ENCODE data around the gene CYBA. TPM values are rescaled to one million over a fixed set of nuclear protein-coding genes. Genes with fewer than 3 reads are reported as not detected.

The CYBA gene
- total RNA-seq, 2 donors from 2014 or later = 188 to 220 TPM

GRCh38 chr16:88694221-88695087, 43.6 kb upstream of the CYBA start:
- DNase-seq = no peak
- no peak for TF ChIP-seq CTCF (conservative IDR thresholded peaks at IDR 0.05)

GRCh38 chr16:88693420-88694177, 42.7 kb upstream of the CYBA start:
- H3K9me3 ChIP-seq (ENCODE audit: control insufficient read depth, low read length) = no peaks in the 10 kb centered on the region
- Mint-ChIP-seq H3K27me3 (ENCODE audit: insufficient read depth) (peaks cover 15% of the 10 kb centered on the region), H3K27ac (no peak overlapping the region), H3K4me3 (no peak overlapping the region), H3K4me1 (peaks cover under 1% of the 10 kb centered on the region), H3K36me3 (ENCODE audit: low read depth) (peaks cover 9% of the 10 kb centered on the region), H3K9me3 (no peaks in the 10 kb centered on the region)
- H3K4me3 ChIP-seq (ENCODE audit: low read length) = no peak overlapping the region
- no peak overlapping the region for H3K9ac ChIP-seq (ENCODE audit: extremely low read depth, low read length, poor library complexity, severe bottlenecking)
- WGBS, 2 experiments (ENCODE audit: insufficient coverage in 1 of 2, insufficient read length in 1 of 2) = 89 to 91% methylated on average over 27 to 39 of the region's 39 CpGs
- H3K4me1 ChIP-seq (ENCODE audit: control insufficient read depth, insufficient read depth, low read length) = no peaks in the 10 kb centered on the region
- H3K27me3 ChIP-seq (ENCODE audit: control insufficient read depth, insufficient read depth, low read length, poor library complexity, severe bottlenecking) = no peaks in the 10 kb centered on the region
- DNase-seq = no peak
- no peak overlapping the region for H3K27ac ChIP-seq (ENCODE audit: low read depth, low read length)
- no peaks in the 10 kb centered on the region for H3K36me3 ChIP-seq (ENCODE audit: control insufficient read depth, insufficient read depth, low read length)
- TF ChIP-seq CTCF (conservative IDR thresholded peaks at IDR 0.05) = no peak

More at GRCh38 chr16:88694221-88695087, 43.6 kb upstream of the CYBA start:
- Mint-ChIP-seq H3K27me3 (ENCODE audit: insufficient read depth) (peaks cover 9% of the 10 kb centered on the region), H3K4me3 (no peak overlapping the region), H3K27ac (peak overlapping the region; percentile 55), H3K9me3 (no peaks in the 10 kb centered on the region), H3K4me1 (no peaks in the 10 kb centered on the region), H3K36me3 (ENCODE audit: low read depth) (peaks cover 9% of the 10 kb centered on the region)
- Histone ChIP-seq H3K27ac (ENCODE audit: low read depth, low read length) (no peak overlapping the region), H3K9ac (ENCODE audit: extremely low read depth, low read length, poor library complexity, severe bottlenecking) (no peak overlapping the region), H3K4me3 (ENCODE audit: low read length) (no peak overlapping the region), H3K9me3 (ENCODE audit: control insufficient read depth, low read length) (no peaks in the 10 kb centered on the region), H3K36me3 (ENCODE audit: control insufficient read depth, insufficient read depth, low read length) (no peaks in the 10 kb centered on the region), H3K4me1 (ENCODE audit: control insufficient read depth, insufficient read depth, low read length) (no peaks in the 10 kb centered on the region), H3K27me3 (ENCODE audit: control insufficient read depth, insufficient read depth, low read length, poor library complexity, severe bottlenecking) (no peaks in the 10 kb centered on the region)
- 87 to 91% methylated on average over 25 to 37 of the region's 37 CpGs for WGBS, 2 experiments (ENCODE audit: insufficient coverage in 1 of 2, insufficient read length in 1 of 2)

- TF ChIP-seq CTCF (conservative IDR thresholded peaks at IDR 0.05) = no peak
- no peak overlapping the region for H3K27ac Mint-ChIP-seq
- H3K4me3 Mint-ChIP-seq = no peak overlapping the region
- WGBS, 2 experiments (ENCODE audit: insufficient coverage in 1 of 2, insufficient read length in 1 of 2) = 85 to 93% methylated on average over 6 to 10 of the region's 10 CpGs
- Histone ChIP-seq H3K36me3 (ENCODE audit: control insufficient read depth, insufficient read depth, low read length) (no peaks in the 10 kb centered on the region), H3K9ac (ENCODE audit: extremely low read depth, low read length, poor library complexity, severe bottlenecking) (no peak overlapping the region), H3K27ac (ENCODE audit: low read depth, low read length) (no peak overlapping the region), H3K27me3 (ENCODE audit: control insufficient read depth, insufficient read depth, low read length, poor library complexity, severe bottlenecking) (no peaks in the 10 kb centered on the region), H3K4me1 (ENCODE audit: control insufficient read depth, insufficient read depth, low read length) (no peaks in the 10 kb centered on the region), H3K9me3 (ENCODE audit: control insufficient read depth, low read length) (no peaks in the 10 kb centered on the region), H3K4me3 (ENCODE audit: low read length) (no peak overlapping the region)
- no peak for DNase-seq
- H3K4me1 Mint-ChIP-seq = peaks cover 8% of the 10 kb centered on the region
- H3K27me3 Mint-ChIP-seq (ENCODE audit: insufficient read depth) = peaks cover 17% of the 10 kb centered on the region
- no peaks in the 10 kb centered on the region for H3K9me3 Mint-ChIP-seq
- H3K36me3 Mint-ChIP-seq (ENCODE audit: low read depth) = peaks cover 3% of the 10 kb centered on the region
Measured at GRCh38 chr16:88692861-88693260, 42.0 kb upstream of the CYBA start.
